K562 (cell line): ENCODE results near the gene ZMYND8. TPM values are rescaled to one million over a fixed set of nuclear protein-coding genes. Genes with fewer than 3 reads are reported as not detected.

Source experiments
- CC2D1A ChIP-seq: fragments of 450-650 bp; IDR thresholded peaks from 2 replicates; pipeline ENCODE4 v1.6.1; 2017; ENCODE audit warnings: mild to moderate bottlenecking
- CHD1 ChIP-seq: fragments of 200-600 bp; sonication (generic); IDR thresholded peaks from one replicate; pipeline ENCODE4 v1.6.1; 2012; ENCODE audit warnings: mild to moderate bottlenecking, moderate library complexity, low read length, inconsistent platforms
- DNMT1 ChIP-seq: fragments of 450-650 bp; IDR thresholded peaks from 2 replicates; pipeline ENCODE4 v1.6.1; 2016; ENCODE audit warnings: antibody characterized with exemption, mild to moderate bottlenecking
- EGR1 ChIP-seq: fragments of 450-650 bp; conservative IDR thresholded peaks from 2 replicates; pipeline ENCODE4 v1.6.1; 2017; ENCODE audit warnings: mild to moderate bottlenecking
- ESRRA ChIP-seq: fragments of 450-650 bp; IDR thresholded peaks from 2 replicates; pipeline ENCODE4 v1.6.1; 2014; ENCODE audit warnings: low read depth, mild to moderate bottlenecking, moderate library complexity, borderline replicate concordance
- MTA2 ChIP-seq: fragments of 450-650 bp; IDR thresholded peaks from 2 replicates; pipeline ENCODE4 v1.6.1; 2016; ENCODE audit warnings: low read depth
- NFIC ChIP-seq: fragments of 450-650 bp; IDR thresholded peaks from 2 replicates; pipeline ENCODE4 v1.6.1; 2017; ENCODE audit warnings: mild to moderate bottlenecking, inconsistent platforms
- NR4A1 ChIP-seq, 2 experiments: fragments of 250-450 bp in 1 of 2; fragments of 450-650 bp in 1 of 2; sonication (Bioruptor Pico) in 1 of 2; IDR thresholded peaks; 2 replicates each; pipeline versions ENCODE4 v1.4.0 to v1.6.1; 2016 to 2020; ENCODE audit warnings: mild to moderate bottlenecking in 2 of 2, missing compliant biosample characterization in 1 of 2, missing genetic modification characterization in 1 of 2, moderate library complexity in 1 of 2
- PHB ChIP-seq: fragments of 250-450 bp; sonication (Bioruptor Pico); IDR thresholded peaks from 2 replicates; pipeline ENCODE4 v1.5.0; 2021
- PTBP1 ChIP-seq: fragments of 200-400 bp; formaldehyde crosslinking; IDR thresholded peaks from 2 replicates; pipeline ENCODE4 v1.6.1; 2017; ENCODE audit warnings: low read depth, low read length
- RBM34 ChIP-seq: fragments of 200-400 bp; formaldehyde crosslinking; IDR thresholded peaks from 2 replicates; pipeline ENCODE4 v1.6.1; 2018; ENCODE audit warnings: low read length, borderline replicate concordance; ENCODE audit not compliant: insufficient read depth
- SMAD2 ChIP-seq: fragments of 150-350 bp; IDR thresholded peaks from 2 replicates; pipeline ENCODE4 v1.6.1; 2014; ENCODE audit warnings: low read depth, mild to moderate bottlenecking, low read length
- TOE1 ChIP-seq, 2 experiments: fragments of 450-650 bp in 1 of 2; sonication (generic) in 1 of 2; formaldehyde crosslinking in 1 of 2; IDR thresholded peaks; 2 replicates each; pipeline versions ENCODE4 v1.7.1 to v1.8.0; 2016 to 2022; ENCODE audit warnings: borderline replicate concordance in 2 of 2, mild to moderate bottlenecking in 2 of 2, antibody characterized with exemption in 1 of 2, inconsistent platforms in 1 of 2, low read depth in 1 of 2, missing genetic modification reagents in 1 of 2, moderate library complexity in 1 of 2
- ZKSCAN8 ChIP-seq: fragments of 200-800 bp; sonication (Bioruptor generic); IDR thresholded peaks from 2 replicates; pipeline ENCODE4 v1.6.1; 2016; ENCODE audit warnings: missing genetic modification characterization, missing compliant biosample characterization
- ZNF143 ChIP-seq: sonication (generic); formaldehyde crosslinking; IDR thresholded peaks from 2 replicates; pipeline ENCODE4 v1.9.0; 2022; ENCODE audit warnings: mild to moderate bottlenecking, missing genetic modification reagents
- ZNF23 ChIP-seq: fragments of 250-450 bp; sonication (Bioruptor Pico); IDR thresholded peaks from 2 replicates; pipeline ENCODE4 v1.4.0; 2020; ENCODE audit warnings: mild to moderate bottlenecking
- ZNF253 ChIP-seq: fragments of 250-450 bp; sonication (Bioruptor Pico); conservative IDR thresholded peaks from 2 replicates; pipeline ENCODE4 v1.6.1; 2021; ENCODE audit warnings: mild to moderate bottlenecking
- ZNF354B ChIP-seq: fragments of 250-450 bp; sonication (Bioruptor Pico); IDR thresholded peaks from 2 replicates; pipeline ENCODE4 v1.4.0; 2020
- ZNF77 ChIP-seq: fragments of 250-450 bp; sonication (Bioruptor Pico); IDR thresholded peaks from 2 replicates; pipeline ENCODE4 v1.5.0; 2020
- polyA plus RNA-seq, 8 experiments: library from polyadenylated mRNA; depleted of rRNA in 4 of 8; stranded (reverse) in 5 of 8; unstranded in 3 of 8; fragments of >200 nt; fragmentation: Nextera tagmentation in 2 of 8; fragmentation: Illumina TruSeq in 1 of 8; extraction: Ambion mirVana in 2 of 8; extraction: Trizol in 1 of 8; gene quantifications; 2 replicates each; pipeline versions ENCODE4 v1.2.1 to v1.2.3, GENCODE V29; 2011 to 2014; ENCODE audit warnings: inconsistent platforms in 1 of 8, missing spikeins in 1 of 8
- total RNA-seq, 7 experiments: library from RNA; depleted of rRNA in 6 of 7; stranded (reverse); fragments of >200 nt in 6 of 7; fragmentation: Illumina TruSeq in 2 of 7; extraction: Trizol in 2 of 7; gene quantifications; 2 replicates each; pipeline versions ENCODE4 v1.2.1 to v1.2.3, GENCODE V29; 2011 to 2021; ENCODE audit warnings: low replicate concordance in 1 of 7
- TF ChIP-seq, protein P1 (sequence below): fragments of 450-650 bp; IDR thresholded peaks from 2 replicates; pipeline ENCODE4 v1.6.1; 2017; ENCODE audit warnings: antibody characterized with exemption
- TF ChIP-seq, protein P2 (sequence below): fragments of 450-650 bp; conservative IDR thresholded peaks from 2 replicates; pipeline ENCODE4 v1.6.1; 2016; ENCODE audit warnings: missing genetic modification characterization, low read depth, mild to moderate bottlenecking, missing compliant biosample characterization, moderate library complexity
- TF ChIP-seq, protein P3 (sequence below), 2 experiments: fragments of 450-650 bp; IDR thresholded peaks; 2 replicates each; pipeline ENCODE4 v1.6.1; 2018; ENCODE audit warnings: mild to moderate bottlenecking in 2 of 2, low read depth in 1 of 2; ENCODE audit not compliant: partially characterized antibody in 2 of 2

Gene ZMYND8
- total and polyA plus RNA-seq, 9 of the 15 experiments (the other 6 are each of a cell fraction or from before 2014, with no cell fraction given) = 31.8 to 148 (median 71.9) TPM

DNA sequence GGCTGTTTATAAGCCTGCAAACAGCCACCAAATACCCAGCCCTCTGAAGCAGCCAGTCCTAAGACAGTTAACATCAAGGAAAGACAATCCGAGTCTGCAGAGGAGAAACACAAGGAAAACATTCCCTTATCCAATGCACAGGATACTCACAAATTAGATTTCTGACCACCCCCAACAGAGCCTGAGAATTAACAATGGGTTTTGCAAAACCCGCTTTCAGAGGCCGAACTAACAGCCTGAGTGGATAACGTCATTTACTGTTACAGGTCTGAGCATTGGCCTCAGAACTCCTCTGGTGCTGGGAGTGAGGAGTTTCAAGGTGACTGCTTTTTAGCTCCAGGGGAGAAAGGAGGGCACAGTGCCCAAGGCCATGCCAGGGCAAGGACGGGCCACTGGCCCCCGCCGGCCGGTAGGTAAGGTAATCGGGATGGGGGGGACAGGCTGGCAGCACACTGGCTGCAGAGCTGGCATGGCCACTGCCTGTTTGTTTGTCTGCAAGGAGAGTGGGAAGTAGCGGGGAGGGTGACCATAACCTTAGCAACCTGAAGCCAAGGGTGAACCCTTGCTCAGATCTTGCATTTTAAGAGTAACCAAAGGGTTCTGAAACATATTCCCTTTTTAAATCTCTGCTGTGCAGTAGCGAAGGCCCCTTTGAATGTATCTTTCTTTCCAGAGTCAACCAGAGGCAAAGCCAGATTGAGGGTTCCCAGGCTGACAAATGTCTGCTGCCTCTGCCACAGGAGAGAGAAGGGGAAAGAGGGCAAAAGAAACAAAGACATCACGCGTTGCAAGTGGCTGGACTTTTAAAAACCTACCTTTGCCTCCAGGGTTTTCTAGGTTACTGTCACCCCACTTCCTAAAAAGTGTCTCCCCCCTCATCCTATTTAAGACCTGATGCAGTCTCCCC, 3.9 kb downstream of the ZMYND8 start (continued):
- TF ChIP-seq, protein P1, sequence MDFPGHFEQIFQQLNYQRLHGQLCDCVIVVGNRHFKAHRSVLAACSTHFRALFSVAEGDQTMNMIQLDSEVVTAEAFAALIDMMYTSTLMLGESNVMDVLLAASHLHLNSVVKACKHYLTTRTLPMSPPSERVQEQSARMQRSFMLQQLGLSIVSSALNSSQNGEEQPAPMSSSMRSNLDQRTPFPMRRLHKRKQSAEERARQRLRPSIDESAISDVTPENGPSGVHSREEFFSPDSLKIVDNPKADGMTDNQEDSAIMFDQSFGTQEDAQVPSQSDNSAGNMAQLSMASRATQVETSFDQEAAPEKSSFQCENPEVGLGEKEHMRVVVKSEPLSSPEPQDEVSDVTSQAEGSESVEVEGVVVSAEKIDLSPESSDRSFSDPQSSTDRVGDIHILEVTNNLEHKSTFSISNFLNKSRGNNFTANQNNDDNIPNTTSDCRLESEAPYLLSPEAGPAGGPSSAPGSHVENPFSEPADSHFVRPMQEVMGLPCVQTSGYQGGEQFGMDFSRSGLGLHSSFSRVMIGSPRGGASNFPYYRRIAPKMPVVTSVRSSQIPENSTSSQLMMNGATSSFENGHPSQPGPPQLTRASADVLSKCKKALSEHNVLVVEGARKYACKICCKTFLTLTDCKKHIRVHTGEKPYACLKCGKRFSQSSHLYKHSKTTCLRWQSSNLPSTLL = no peak
- TF ChIP-seq MTA2 (no peak), NFIC (no peak), ZNF143 (CRISPR knock-in tag) (no peak), ESRRA (no peak), TOE1 (IDR thresholded peaks at IDR 0.05; ENCODE audit: borderline replicate concordance) (no peak), TOE1 (CRISPR knock-in tag; IDR thresholded peaks at IDR 0.05; ENCODE audit: borderline replicate concordance, low read depth) (no peak), PTBP1 (no peak), EGR1 (no peak), DNMT1 (no peak), ZNF23 (no peak), ZNF354B (CRISPR knock-in tag) (no peak), PHB (no peak), NR4A1 (CRISPR knock-in tag; IDR thresholded peaks at IDR 0.05) (no peak), NR4A1 (tag; IDR thresholded peaks at IDR 0.05) (no peak), ZKSCAN8 (CRISPR knock-in tag) (no peak), CHD1 (peak; percentile 45), SMAD2 (no peak), RBM34 (no peak), ZNF253 (CRISPR knock-in tag) (no peak), ZNF77 (CRISPR knock-in tag) (no peak), CC2D1A (no peak)
- TF ChIP-seq, protein P2, sequence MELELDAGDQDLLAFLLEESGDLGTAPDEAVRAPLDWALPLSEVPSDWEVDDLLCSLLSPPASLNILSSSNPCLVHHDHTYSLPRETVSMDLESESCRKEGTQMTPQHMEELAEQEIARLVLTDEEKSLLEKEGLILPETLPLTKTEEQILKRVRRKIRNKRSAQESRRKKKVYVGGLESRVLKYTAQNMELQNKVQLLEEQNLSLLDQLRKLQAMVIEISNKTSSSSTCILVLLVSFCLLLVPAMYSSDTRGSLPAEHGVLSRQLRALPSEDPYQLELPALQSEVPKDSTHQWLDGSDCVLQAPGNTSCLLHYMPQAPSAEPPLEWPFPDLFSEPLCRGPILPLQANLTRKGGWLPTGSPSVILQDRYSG (tag) = peak; percentile 64
- TF ChIP-seq, protein P3, sequence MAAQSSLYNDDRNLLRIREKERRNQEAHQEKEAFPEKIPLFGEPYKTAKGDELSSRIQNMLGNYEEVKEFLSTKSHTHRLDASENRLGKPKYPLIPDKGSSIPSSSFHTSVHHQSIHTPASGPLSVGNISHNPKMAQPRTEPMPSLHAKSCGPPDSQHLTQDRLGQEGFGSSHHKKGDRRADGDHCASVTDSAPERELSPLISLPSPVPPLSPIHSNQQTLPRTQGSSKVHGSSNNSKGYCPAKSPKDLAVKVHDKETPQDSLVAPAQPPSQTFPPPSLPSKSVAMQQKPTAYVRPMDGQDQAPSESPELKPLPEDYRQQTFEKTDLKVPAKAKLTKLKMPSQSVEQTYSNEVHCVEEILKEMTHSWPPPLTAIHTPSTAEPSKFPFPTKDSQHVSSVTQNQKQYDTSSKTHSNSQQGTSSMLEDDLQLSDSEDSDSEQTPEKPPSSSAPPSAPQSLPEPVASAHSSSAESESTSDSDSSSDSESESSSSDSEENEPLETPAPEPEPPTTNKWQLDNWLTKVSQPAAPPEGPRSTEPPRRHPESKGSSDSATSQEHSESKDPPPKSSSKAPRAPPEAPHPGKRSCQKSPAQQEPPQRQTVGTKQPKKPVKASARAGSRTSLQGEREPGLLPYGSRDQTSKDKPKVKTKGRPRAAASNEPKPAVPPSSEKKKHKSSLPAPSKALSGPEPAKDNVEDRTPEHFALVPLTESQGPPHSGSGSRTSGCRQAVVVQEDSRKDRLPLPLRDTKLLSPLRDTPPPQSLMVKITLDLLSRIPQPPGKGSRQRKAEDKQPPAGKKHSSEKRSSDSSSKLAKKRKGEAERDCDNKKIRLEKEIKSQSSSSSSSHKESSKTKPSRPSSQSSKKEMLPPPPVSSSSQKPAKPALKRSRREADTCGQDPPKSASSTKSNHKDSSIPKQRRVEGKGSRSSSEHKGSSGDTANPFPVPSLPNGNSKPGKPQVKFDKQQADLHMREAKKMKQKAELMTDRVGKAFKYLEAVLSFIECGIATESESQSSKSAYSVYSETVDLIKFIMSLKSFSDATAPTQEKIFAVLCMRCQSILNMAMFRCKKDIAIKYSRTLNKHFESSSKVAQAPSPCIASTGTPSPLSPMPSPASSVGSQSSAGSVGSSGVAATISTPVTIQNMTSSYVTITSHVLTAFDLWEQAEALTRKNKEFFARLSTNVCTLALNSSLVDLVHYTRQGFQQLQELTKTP (IDR thresholded peaks at IDR 0.05; ENCODE audit: low read depth in 1 of 2, partially characterized antibody in 2 of 2) = peak; percentile 32 to 43
